Stomach smooth muscle (tissue), 2 donors: ENCODE measurements around the gene CDH2.

ENCODE experiments used
- H3K27ac ChIP-seq: one replicate; pipeline ENCODE4 v1.7.0; 2013; ENCODE audit warnings: mild to moderate bottlenecking, low read length, inconsistent platforms
- H3K27me3 ChIP-seq, 2 donors: one replicate each; pipeline ENCODE4 v1.7.0; 2013; ENCODE audit warnings: low read length in 2 of 2; ENCODE audit not compliant: insufficient read depth in 2 of 2, control insufficient read depth in 1 of 2
- H3K36me3 ChIP-seq, 2 donors: one replicate each; pipeline ENCODE4 v1.7.0; 2013; ENCODE audit warnings: low read length in 2 of 2; ENCODE audit not compliant: control insufficient read depth in 2 of 2, insufficient read depth in 2 of 2
- H3K4me1 ChIP-seq: one replicate; pipeline ENCODE4 v1.7.0; 2013; ENCODE audit warnings: low read length; ENCODE audit not compliant: control insufficient read depth, insufficient read depth
- H3K4me3 ChIP-seq, 2 donors: one replicate each; pipeline ENCODE4 v1.7.0; 2013; ENCODE audit warnings: low read length in 2 of 2
- H3K9ac ChIP-seq, 2 donors: one replicate each; pipeline ENCODE4 v1.7.0; 2013; ENCODE audit warnings: low read length in 2 of 2, mild to moderate bottlenecking in 1 of 2
- H3K9me3 ChIP-seq, 2 donors: one replicate each; pipeline ENCODE4 v1.7.0; 2013; ENCODE audit warnings: low read length in 2 of 2; ENCODE audit not compliant: control insufficient read depth in 2 of 2
- donor health status: healthy.
- donor health status: Pancreatic carcinoma.

Gene CDH2

DNA sequence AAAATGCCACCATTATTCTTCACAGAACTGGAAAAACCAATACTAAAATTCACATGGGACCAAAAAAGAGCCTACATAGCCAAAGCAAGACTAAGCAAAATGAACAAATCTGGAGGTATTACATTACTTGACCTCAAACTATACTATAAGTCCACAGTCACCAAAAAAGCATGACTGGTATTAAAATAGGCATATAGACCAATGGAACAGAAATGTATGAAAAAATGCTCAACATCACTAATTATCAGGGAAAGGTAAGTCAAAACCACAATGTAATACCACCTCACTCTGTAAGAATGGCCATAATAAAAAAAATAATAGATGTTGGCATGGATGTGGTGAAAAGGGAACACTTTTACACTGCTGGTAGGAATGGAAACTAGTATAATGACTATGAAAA lies 158.6 kb downstream of the CDH2 start:
- no peak overlapping the region for H3K4me3 ChIP-seq
- H3K36me3 ChIP-seq: no peaks in the 10 kb centered on the region
- H3K27ac ChIP-seq: no peak overlapping the region

DNA sequence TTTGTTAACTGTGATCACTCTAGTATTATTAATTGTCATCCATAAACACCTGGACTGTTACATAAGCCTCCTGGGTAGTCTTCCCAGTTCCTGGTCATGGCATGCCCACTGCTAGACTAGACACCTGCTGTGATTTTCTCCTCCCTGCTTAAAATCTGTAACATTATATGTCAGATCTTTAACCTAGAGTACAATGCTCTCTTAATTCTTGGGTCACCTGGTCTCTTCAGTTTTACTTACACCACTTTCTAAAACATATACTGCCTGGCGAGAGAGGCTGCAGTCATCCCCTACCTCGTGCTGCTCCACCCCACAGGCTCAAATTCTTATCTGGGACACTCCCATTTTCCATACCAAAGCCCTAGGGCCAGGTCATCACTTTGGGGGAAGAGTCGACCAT lies 161.3 kb downstream of the CDH2 start:
- Histone ChIP-seq H3K9me3 (no peaks in the 10 kb centered on the region), H3K9ac (no peak overlapping the region), H3K4me3 (no peak overlapping the region), H3K4me1 (no peaks in the 10 kb centered on the region), H3K27ac (no peak overlapping the region), H3K27me3 (no peaks in the 10 kb centered on the region), H3K36me3 (no peaks in the 10 kb centered on the region)

More for the DNA sequence above, 158.6 kb downstream of the CDH2 start:
- H3K9ac ChIP-seq: no peak overlapping the region
- H3K27me3 ChIP-seq: no peaks in the 10 kb centered on the region
- no peaks in the 10 kb centered on the region for H3K9me3 ChIP-seq
- H3K4me1 ChIP-seq: no peaks in the 10 kb centered on the region

DNA sequence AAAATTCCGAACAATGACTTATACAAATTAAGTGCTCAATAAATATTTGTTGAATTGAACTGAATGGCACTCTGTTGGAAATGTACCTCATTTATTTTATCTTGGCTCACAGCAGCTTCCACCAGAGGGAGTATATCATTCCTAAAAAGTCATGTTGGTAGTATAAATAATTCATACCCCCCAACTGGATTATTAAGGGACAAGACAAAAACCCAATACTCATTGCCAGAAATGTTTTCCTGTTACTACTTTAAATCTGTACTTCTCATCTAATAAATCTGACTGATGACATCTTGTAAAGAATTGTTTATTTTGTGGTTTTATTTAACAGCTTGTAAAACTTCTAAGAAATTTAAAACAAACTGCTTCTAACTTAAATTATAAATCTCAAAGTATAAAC lies 163.9 kb downstream of the CDH2 start:
- H3K4me1 ChIP-seq: no peaks in the 10 kb centered on the region
- H3K36me3 ChIP-seq: no peaks in the 10 kb centered on the region
- H3K4me3 ChIP-seq: no peak overlapping the region
- no peaks in the 10 kb centered on the region for H3K27me3 ChIP-seq
- H3K9ac ChIP-seq: no peak overlapping the region
- H3K27ac ChIP-seq: no peak overlapping the region
- no peaks in the 10 kb centered on the region for H3K9me3 ChIP-seq

DNA sequence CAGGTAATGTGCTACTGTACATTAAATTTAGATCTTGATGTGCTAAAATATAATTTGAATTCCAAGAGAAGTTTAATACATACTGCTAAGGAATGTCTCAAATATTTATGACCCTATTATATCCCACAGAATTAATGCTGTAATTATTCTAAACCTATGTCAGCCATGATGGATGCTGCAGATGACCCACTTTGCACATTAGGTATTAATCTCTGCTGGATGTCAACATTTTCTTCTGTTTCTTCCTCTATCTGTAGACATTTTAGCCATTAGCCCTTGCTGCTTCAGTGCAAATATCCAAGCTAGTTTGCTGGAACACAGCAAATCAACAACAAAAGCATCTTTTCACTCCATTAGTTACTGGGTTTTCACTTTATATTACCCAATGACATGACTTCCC lies 164.6 kb downstream of the CDH2 start:
- H3K4me3 ChIP-seq: no peak overlapping the region
- no peaks in the 10 kb centered on the region for H3K9me3 ChIP-seq
- no peaks in the 10 kb centered on the region for H3K4me1 ChIP-seq
- no peaks in the 10 kb centered on the region for H3K27me3 ChIP-seq
- H3K27ac ChIP-seq: no peak overlapping the region
- H3K9ac ChIP-seq: no peak overlapping the region
- H3K36me3 ChIP-seq: no peaks in the 10 kb centered on the region

DNA sequence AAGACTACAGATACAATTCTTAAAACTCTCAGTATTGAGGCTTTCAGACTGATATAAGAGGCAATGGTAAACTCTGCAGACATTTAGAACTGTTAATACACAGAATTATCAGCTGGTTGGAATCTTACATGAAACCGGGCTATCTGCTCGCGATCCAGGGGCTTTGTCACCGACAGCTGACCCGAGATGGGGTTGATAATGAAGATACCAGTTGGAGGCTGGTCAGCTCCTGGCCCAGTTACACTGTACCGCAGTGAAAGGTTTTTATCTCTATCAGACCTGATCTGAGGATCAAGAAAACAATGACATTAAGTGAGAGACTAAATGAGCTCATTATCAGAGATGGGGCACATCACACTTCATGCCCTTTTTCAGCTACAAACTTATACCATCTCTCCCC lies 167.3 kb downstream of the CDH2 start:
- H3K27me3 ChIP-seq: no peaks in the 10 kb centered on the region
- H3K9ac ChIP-seq: no peak overlapping the region
- H3K4me1 ChIP-seq: no peaks in the 10 kb centered on the region
- no peak overlapping the region for H3K27ac ChIP-seq
- no peaks in the 10 kb centered on the region for H3K9me3 ChIP-seq
- H3K4me3 ChIP-seq: no peak overlapping the region
- no peaks in the 10 kb centered on the region for H3K36me3 ChIP-seq

DNA sequence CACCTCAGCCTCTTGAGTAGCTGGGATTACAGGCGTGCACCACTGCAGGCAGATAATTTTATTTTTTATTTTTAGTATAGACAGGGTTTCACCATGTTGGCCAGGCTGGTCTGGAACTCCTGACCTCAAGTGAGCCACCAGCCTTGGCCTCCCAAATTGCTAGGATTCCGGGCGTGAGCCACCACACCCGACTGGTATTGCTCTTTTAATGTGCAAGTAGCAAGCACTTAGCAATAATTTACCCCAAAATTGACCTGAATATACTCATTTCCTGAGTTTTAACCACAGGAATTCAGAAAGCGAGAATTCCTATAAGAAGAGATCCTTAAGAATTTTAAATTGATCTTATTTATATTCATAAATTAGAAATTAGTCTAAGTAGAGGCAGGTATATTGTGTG lies 169.1 kb downstream of the CDH2 start:
- Histone ChIP-seq H3K36me3 (no peaks in the 10 kb centered on the region), H3K9ac (no peak overlapping the region), H3K4me3 (no peak overlapping the region), H3K27ac (no peak overlapping the region), H3K9me3 (no peaks in the 10 kb centered on the region), H3K4me1 (no peaks in the 10 kb centered on the region), H3K27me3 (no peaks in the 10 kb centered on the region)

DNA sequence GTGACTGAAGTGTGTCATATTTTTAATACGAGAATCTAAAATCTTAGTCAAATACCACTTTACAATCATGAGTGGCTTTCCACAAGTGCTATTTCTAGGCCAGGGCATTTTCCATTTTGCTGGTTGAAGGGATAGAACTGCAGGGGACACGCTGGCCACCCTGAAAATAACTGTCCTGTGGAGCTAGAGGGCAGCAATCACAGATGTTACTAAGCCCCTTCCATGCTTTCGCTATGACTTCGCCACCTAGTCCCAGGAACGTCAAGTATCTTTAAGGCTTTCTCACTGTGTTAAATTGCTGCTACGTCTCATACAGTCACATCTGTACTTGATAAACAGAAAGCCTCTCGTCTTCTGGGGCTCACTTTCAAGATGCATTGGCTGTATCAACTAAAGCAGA lies 171.8 kb downstream of the CDH2 start:
- Histone ChIP-seq H3K9ac (no peak overlapping the region), H3K4me1 (no peaks in the 10 kb centered on the region), H3K4me3 (no peak overlapping the region), H3K36me3 (no peaks in the 10 kb centered on the region), H3K27me3 (no peaks in the 10 kb centered on the region), H3K27ac (no peak overlapping the region), H3K9me3 (no peaks in the 10 kb centered on the region)

DNA sequence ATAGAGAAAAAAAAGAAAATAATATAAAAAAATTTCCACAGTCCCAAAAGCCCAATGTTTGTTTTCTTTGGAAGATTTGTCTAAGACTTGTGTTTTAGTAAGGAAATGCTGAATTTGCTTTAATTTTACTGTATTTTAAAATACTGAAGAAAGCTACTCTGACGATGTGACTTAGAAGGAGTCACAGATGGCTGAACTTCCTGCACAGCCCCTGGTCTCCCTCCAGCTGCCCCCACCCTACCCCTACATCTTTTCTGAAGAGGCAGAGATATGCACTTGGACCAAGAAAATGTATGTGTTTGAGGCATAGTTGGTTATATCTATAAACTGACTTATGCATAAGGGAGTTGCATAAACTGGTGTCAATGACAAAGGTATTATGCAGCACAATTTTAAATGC lies 172.3 kb downstream of the CDH2 start:
- Histone ChIP-seq H3K27ac (no peak overlapping the region), H3K4me3 (no peak overlapping the region), H3K4me1 (no peaks in the 10 kb centered on the region), H3K9ac (no peak overlapping the region), H3K9me3 (no peaks in the 10 kb centered on the region), H3K27me3 (no peaks in the 10 kb centered on the region), H3K36me3 (no peaks in the 10 kb centered on the region)

DNA sequence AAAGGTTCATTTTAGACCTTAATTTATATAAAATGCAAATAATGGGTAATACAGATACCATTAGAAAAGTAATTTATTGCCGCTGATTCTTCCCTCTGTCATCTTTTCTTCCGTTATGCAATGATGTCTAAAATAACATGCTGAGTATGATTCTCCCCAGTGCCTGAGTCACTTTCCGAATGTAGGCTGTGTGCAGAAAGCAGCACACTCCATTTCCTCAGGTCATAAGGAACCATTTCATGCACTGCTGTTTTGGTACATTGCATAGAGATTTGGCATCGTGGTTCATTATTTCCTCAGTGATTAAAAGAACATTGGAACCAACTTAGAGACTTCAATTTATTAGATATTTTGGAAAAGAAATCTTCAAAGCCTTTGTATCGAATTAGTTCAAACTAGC lies 173.5 kb downstream of the CDH2 start:
- H3K36me3 ChIP-seq: no peaks in the 10 kb centered on the region
- H3K4me1 ChIP-seq: no peaks in the 10 kb centered on the region
- no peaks in the 10 kb centered on the region for H3K27me3 ChIP-seq
- no peak overlapping the region for H3K4me3 ChIP-seq
- no peak overlapping the region for H3K9ac ChIP-seq
- H3K27ac ChIP-seq: no peak overlapping the region
- no peaks in the 10 kb centered on the region for H3K9me3 ChIP-seq

DNA sequence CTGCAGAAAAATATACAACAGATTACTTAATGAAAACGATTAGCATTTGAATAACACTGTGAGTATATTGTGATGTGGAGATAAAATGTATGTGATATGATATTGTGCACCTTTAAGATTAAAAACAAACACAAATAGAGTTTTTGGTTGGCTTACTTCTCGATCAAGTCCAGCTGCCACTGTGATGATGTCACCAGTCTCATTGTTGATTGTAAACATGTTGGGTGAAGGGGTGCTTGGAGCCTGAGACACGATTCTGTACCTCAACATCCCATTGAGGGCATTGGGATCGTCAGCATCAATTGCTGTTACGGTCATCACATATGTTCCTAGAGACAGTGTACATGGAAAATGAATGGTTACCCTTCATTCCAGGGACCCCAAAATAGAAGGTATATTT lies 174.1 kb downstream of the CDH2 start:
- Histone ChIP-seq H3K27me3 (no peaks in the 10 kb centered on the region), H3K36me3 (no peaks in the 10 kb centered on the region), H3K9ac (no peak overlapping the region), H3K9me3 (no peaks in the 10 kb centered on the region), H3K27ac (no peak overlapping the region), H3K4me3 (no peak overlapping the region), H3K4me1 (no peaks in the 10 kb centered on the region)

DNA sequence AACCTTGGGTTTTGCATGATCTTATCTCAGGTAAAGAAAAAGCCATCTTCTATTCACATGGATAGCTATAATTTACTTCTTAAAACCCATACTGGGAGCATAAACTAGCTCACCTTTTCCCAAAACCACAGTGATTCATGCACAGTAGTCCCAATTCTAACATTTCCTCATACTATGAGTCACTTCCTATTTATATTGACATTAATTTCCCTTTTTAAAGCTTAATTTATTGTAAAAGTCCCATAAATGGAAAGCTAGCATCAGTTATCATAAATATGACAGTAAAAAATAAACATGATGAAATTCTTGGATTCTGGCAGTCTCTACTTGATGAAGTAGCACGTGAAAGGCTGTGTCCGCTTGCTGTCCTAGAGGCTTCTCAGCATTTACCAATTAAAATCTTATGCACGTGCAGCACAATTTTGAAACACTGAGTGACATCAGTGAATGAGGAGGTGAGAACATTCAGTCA lies 180.1 kb downstream of the CDH2 start:
- Histone ChIP-seq H3K27me3 (no peaks in the 10 kb centered on the region), H3K4me3 (no peak overlapping the region), H3K36me3 (no peaks in the 10 kb centered on the region), H3K9me3 (no peaks in the 10 kb centered on the region), H3K27ac (no peak overlapping the region), H3K4me1 (no peaks in the 10 kb centered on the region), H3K9ac (no peak overlapping the region)
